ENCODE results near the gene MYO5B. TPM values are rescaled to one million over a fixed set of nuclear protein-coding genes. Genes with fewer than 3 reads are reported as not detected.

Gene MYO5B
- total RNA-seq, 2 donors from 2014 or later, result 0.12 to 0.39 TPM

GRCh38 chr18:50181590-50181989 is 13.4 kb downstream of the MYO5B start:
- Mint-ChIP-seq H3K36me3 (ENCODE audit: insufficient read depth in 2 of 2) (no peaks in the 10 kb centered on the region), H3K27ac (no peak overlapping the region), H3K27me3 (ENCODE audit: low read depth) (peaks cover 39% of the 10 kb centered on the region), H3K4me1 (ENCODE audit: low read depth) (no peaks in the 10 kb centered on the region), H3K9me3 (no peaks in the 10 kb centered on the region), H3K4me3 (no peak overlapping the region)
- DNase-seq, result no peak
- no peak for ATAC-seq (replicated peaks in 1 of 2)

- H3K4me3 Mint-ChIP-seq, result no peak overlapping the region
- no peak overlapping the region for H3K27ac Mint-ChIP-seq
- H3K9me3 Mint-ChIP-seq, result no peaks in the 10 kb centered on the region
- H3K27me3 Mint-ChIP-seq (ENCODE audit: low read depth), result peaks cover 53% of the 10 kb centered on the region
- ATAC-seq (replicated peaks in 1 of 2), result no peak
- no peak for DNase-seq
- H3K4me1 Mint-ChIP-seq (ENCODE audit: low read depth), result no peaks in the 10 kb centered on the region
- no peaks in the 10 kb centered on the region for H3K36me3 Mint-ChIP-seq (ENCODE audit: insufficient read depth in 2 of 2)
Observed at GRCh38 chr18:50179465-50179864, 15.5 kb downstream of the MYO5B start.

- H3K27ac Mint-ChIP-seq, result no peak overlapping the region
Observed at GRCh38 chr18:50177294-50177992, 17.5 kb downstream of the MYO5B start.

GRCh38 chr18:50172367-50172766 is 22.6 kb downstream of the MYO5B start:
- no peak for DNase-seq
- H3K27ac Mint-ChIP-seq, result no peak overlapping the region
- H3K36me3 Mint-ChIP-seq (ENCODE audit: insufficient read depth in 2 of 2), result no peaks in the 10 kb centered on the region
- peaks cover 55% of the 10 kb centered on the region for H3K27me3 Mint-ChIP-seq (ENCODE audit: low read depth)
- no peaks in the 10 kb centered on the region for H3K9me3 Mint-ChIP-seq
- no peak overlapping the region for H3K4me3 Mint-ChIP-seq
- peak; percentile 46 to 71 for ATAC-seq (replicated peaks in 1 of 2)
- H3K4me1 Mint-ChIP-seq (ENCODE audit: low read depth), result no peaks in the 10 kb centered on the region

More at GRCh38 chr18:50177294-50177992, 17.5 kb downstream of the MYO5B start:
- H3K36me3 Mint-ChIP-seq (ENCODE audit: insufficient read depth in 2 of 2), result no peaks in the 10 kb centered on the region
- no peak for DNase-seq
- peaks cover 51% of the 10 kb centered on the region for H3K27me3 Mint-ChIP-seq (ENCODE audit: low read depth)
- H3K4me1 Mint-ChIP-seq (ENCODE audit: low read depth), result no peaks in the 10 kb centered on the region
- H3K9me3 Mint-ChIP-seq, result no peaks in the 10 kb centered on the region
- ATAC-seq (replicated peaks in 1 of 2), result no peak
- no peak overlapping the region for H3K4me3 Mint-ChIP-seq

GRCh38 chr18:50171406-50171805 is 23.5 kb downstream of the MYO5B start:
- peaks cover 46% of the 10 kb centered on the region for H3K27me3 Mint-ChIP-seq (ENCODE audit: low read depth)
- no peaks in the 10 kb centered on the region for H3K9me3 Mint-ChIP-seq
- H3K27ac Mint-ChIP-seq, result no peak overlapping the region
- no peak overlapping the region for H3K4me3 Mint-ChIP-seq
- no peak for DNase-seq
- no peaks in the 10 kb centered on the region for H3K4me1 Mint-ChIP-seq (ENCODE audit: low read depth)
- no peak for ATAC-seq (replicated peaks in 1 of 2)
- no peaks in the 10 kb centered on the region for H3K36me3 Mint-ChIP-seq (ENCODE audit: insufficient read depth in 2 of 2)

GRCh38 chr18:50170004-50170403 is 24.9 kb downstream of the MYO5B start:
- Mint-ChIP-seq H3K27me3 (ENCODE audit: low read depth) (peaks cover 45% of the 10 kb centered on the region), H3K4me3 (no peak overlapping the region), H3K36me3 (ENCODE audit: insufficient read depth in 2 of 2) (no peaks in the 10 kb centered on the region), H3K9me3 (no peaks in the 10 kb centered on the region), H3K4me1 (ENCODE audit: low read depth) (no peaks in the 10 kb centered on the region), H3K27ac (no peak overlapping the region)
- ATAC-seq (replicated peaks in 1 of 2), result no peak
- no peak for DNase-seq

- no peak overlapping the region for H3K27ac Mint-ChIP-seq
- no peak for DNase-seq
Observed at GRCh38 chr18:50169149-50169548, 25.8 kb downstream of the MYO5B start.

GRCh38 chr18:50167966-50168365 is 27.0 kb downstream of the MYO5B start:
- DNase-seq, result no peak
- no peak for ATAC-seq (replicated peaks in 1 of 2)
- no peaks in the 10 kb centered on the region for H3K9me3 Mint-ChIP-seq
- no peaks in the 10 kb centered on the region for H3K36me3 Mint-ChIP-seq (ENCODE audit: insufficient read depth in 2 of 2)
- no peak overlapping the region for H3K27ac Mint-ChIP-seq
- H3K27me3 Mint-ChIP-seq (ENCODE audit: low read depth), result peaks cover 57% of the 10 kb centered on the region
- H3K4me3 Mint-ChIP-seq, result no peak overlapping the region
- H3K4me1 Mint-ChIP-seq (ENCODE audit: low read depth), result no peaks in the 10 kb centered on the region

More at GRCh38 chr18:50169149-50169548, 25.8 kb downstream of the MYO5B start:
- H3K4me1 Mint-ChIP-seq (ENCODE audit: low read depth), result no peaks in the 10 kb centered on the region
- no peak overlapping the region for H3K4me3 Mint-ChIP-seq
- H3K27me3 Mint-ChIP-seq (ENCODE audit: low read depth), result peaks cover 49% of the 10 kb centered on the region
- H3K9me3 Mint-ChIP-seq, result no peaks in the 10 kb centered on the region
- no peaks in the 10 kb centered on the region for H3K36me3 Mint-ChIP-seq (ENCODE audit: insufficient read depth in 2 of 2)
- ATAC-seq (replicated peaks in 1 of 2), result no peak

GRCh38 chr18:50166901-50167300 is 28.0 kb downstream of the MYO5B start:
- Mint-ChIP-seq H3K9me3 (no peaks in the 10 kb centered on the region), H3K27ac (no peak overlapping the region), H3K4me1 (ENCODE audit: low read depth) (no peaks in the 10 kb centered on the region), H3K4me3 (no peak overlapping the region), H3K36me3 (ENCODE audit: insufficient read depth in 2 of 2) (no peaks in the 10 kb centered on the region), H3K27me3 (ENCODE audit: low read depth) (peaks cover 61% of the 10 kb centered on the region)
- ATAC-seq (replicated peaks in 1 of 2) (no peak), DNase-seq (no peak)

GRCh38 chr18:50163505-50163904 is 31.4 kb downstream of the MYO5B start:
- Mint-ChIP-seq H3K36me3 (ENCODE audit: insufficient read depth in 2 of 2) (no peaks in the 10 kb centered on the region), H3K4me1 (ENCODE audit: low read depth) (no peaks in the 10 kb centered on the region)

GRCh38 chr18:50162486-50163304 is 32.3 kb downstream of the MYO5B start:
- Mint-ChIP-seq H3K9me3 (no peaks in the 10 kb centered on the region), H3K27ac (no peak overlapping the region), H3K27me3 (ENCODE audit: low read depth) (peaks cover 66% of the 10 kb centered on the region), H3K4me3 (no peak overlapping the region), H3K4me1 (ENCODE audit: low read depth) (no peaks in the 10 kb centered on the region), H3K36me3 (ENCODE audit: insufficient read depth in 2 of 2) (no peaks in the 10 kb centered on the region)
- no peak for ATAC-seq (replicated peaks in 1 of 2)
- DNase-seq, result no peak

More at GRCh38 chr18:50163505-50163904, 31.4 kb downstream of the MYO5B start:
- DNase-seq (no peak), ATAC-seq (replicated peaks in 1 of 2) (no peak)
- no peaks in the 10 kb centered on the region for H3K9me3 Mint-ChIP-seq
- peaks cover 63% of the 10 kb centered on the region for H3K27me3 Mint-ChIP-seq (ENCODE audit: low read depth)
- no peak overlapping the region for H3K27ac Mint-ChIP-seq
- no peak overlapping the region for H3K4me3 Mint-ChIP-seq

GRCh38 chr18:50161597-50162205 is 33.2 kb downstream of the MYO5B start:
- Mint-ChIP-seq H3K4me1 (ENCODE audit: low read depth) (no peaks in the 10 kb centered on the region), H3K4me3 (no peak overlapping the region), H3K9me3 (no peaks in the 10 kb centered on the region), H3K27ac (no peak overlapping the region), H3K27me3 (ENCODE audit: low read depth) (peaks cover 74% of the 10 kb centered on the region), H3K36me3 (ENCODE audit: insufficient read depth in 2 of 2) (no peaks in the 10 kb centered on the region)
- no peak for ATAC-seq (replicated peaks in 1 of 2)
- DNase-seq, result no peak

- peaks cover 57% of the 10 kb centered on the region for H3K27me3 Mint-ChIP-seq (ENCODE audit: low read depth)
- H3K36me3 Mint-ChIP-seq (ENCODE audit: insufficient read depth in 2 of 2), result no peaks in the 10 kb centered on the region
- H3K9me3 Mint-ChIP-seq, result no peaks in the 10 kb centered on the region
- ATAC-seq (replicated peaks in 1 of 2) (no peak), DNase-seq (no peak)
- no peak overlapping the region for H3K27ac Mint-ChIP-seq
- no peaks in the 10 kb centered on the region for H3K4me1 Mint-ChIP-seq (ENCODE audit: low read depth)
- H3K4me3 Mint-ChIP-seq, result no peak overlapping the region
Observed at GRCh38 chr18:50159654-50160046, 35.3 kb downstream of the MYO5B start.
